Chondrocyte (in vitro differentiated cells): ENCODE results near the gene HSPB2. TPM values are rescaled to one million over a fixed set of nuclear protein-coding genes. Genes with fewer than 3 reads are reported as not detected.
A peak's percentile ranks its signal among the peaks of the same experiment; 100 is the strongest.

Experiments used
- DNase-seq: peaks from one replicate; pipeline ENCODE4 v3.0.0; 2021; ENCODE audit warnings: mixed read lengths, low spot score
- H3K27ac Mint-ChIP-seq: one replicate; pipeline ENCODE4 v1.8.0; 2021; ENCODE audit warnings: mild to moderate bottlenecking, moderate library complexity, mixed read lengths; ENCODE audit not compliant: unreplicated experiment
- H3K27me3 Mint-ChIP-seq: 2 replicates; pipeline ENCODE4 v1.8.0; 2021; ENCODE audit warnings: low read depth, mixed read lengths
- H3K36me3 Mint-ChIP-seq: 2 replicates; pipeline ENCODE4 v1.8.0; 2021; ENCODE audit warnings: low read depth, mixed read lengths
- H3K4me1 Mint-ChIP-seq: 2 replicates; pipeline ENCODE4 v1.8.0; 2021; ENCODE audit warnings: low read depth, mild to moderate bottlenecking, mixed read lengths
- H3K4me3 Mint-ChIP-seq: one replicate; pipeline ENCODE4 v1.8.0; 2021; ENCODE audit warnings: mild to moderate bottlenecking, moderate library complexity, mixed read lengths; ENCODE audit not compliant: unreplicated experiment
- H3K9me3 Mint-ChIP-seq: 2 replicates; pipeline ENCODE4 v1.8.0; 2021; ENCODE audit warnings: low read depth, mixed read lengths
- total RNA-seq: library from RNA; stranded (reverse); gene quantifications from 3 replicates; pipeline ENCODE4 v1.2.1, GENCODE V29; 2021
- TF ChIP-seq, protein P1 (sequence below): fragments of 200-600 bp; sonication (generic); IDR thresholded peaks from 2 replicates; pipeline ENCODE4 v1.5.0; 2021; ENCODE audit warnings: antibody characterized with exemption, mild to moderate bottlenecking, moderate library complexity

Gene HSPB2
- total RNA-seq, 1 donor from 2014 or later: 2.4 TPM

DNA sequence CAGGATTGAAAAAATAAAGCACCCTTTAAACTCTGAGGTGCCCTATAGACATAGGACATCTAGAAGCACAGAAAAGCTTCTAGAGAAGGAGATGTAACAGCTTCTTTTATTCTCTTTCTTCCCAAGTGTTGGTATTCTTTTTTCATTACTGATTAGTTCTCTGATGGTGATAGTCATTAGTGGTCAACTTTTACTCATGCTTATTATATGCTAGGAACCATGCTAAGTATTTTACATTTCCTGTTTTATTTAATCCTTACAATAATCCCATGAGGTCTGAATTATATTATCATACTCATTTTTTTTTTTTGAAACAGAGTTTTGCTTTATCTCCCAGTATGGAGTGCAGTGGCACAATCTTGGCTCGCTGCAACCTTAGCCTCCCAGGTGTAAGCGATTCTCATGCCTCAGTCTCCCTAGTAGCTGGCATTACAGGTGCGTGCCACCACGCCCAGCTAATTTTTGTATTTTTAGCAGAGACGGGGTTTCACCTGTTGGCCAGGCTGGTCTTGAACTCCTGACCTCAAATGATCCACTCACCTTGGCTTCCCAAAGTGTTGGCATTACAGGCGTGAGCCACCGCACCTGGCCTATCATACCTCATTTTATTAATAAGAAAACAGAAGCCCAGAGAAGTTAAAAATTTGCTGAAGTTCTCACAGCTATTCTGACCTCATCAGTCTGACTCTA lies 9.2 kb downstream of the HSPB2 start:
- H3K9me3 Mint-ChIP-seq: no peaks in the 10 kb centered on the region
- peak overlapping the region; percentile 49 for H3K27ac Mint-ChIP-seq
- peaks cover 70% of the 10 kb centered on the region for H3K4me1 Mint-ChIP-seq
- no peak for DNase-seq
- H3K36me3 Mint-ChIP-seq: no peaks in the 10 kb centered on the region
- TF ChIP-seq, protein P1, sequence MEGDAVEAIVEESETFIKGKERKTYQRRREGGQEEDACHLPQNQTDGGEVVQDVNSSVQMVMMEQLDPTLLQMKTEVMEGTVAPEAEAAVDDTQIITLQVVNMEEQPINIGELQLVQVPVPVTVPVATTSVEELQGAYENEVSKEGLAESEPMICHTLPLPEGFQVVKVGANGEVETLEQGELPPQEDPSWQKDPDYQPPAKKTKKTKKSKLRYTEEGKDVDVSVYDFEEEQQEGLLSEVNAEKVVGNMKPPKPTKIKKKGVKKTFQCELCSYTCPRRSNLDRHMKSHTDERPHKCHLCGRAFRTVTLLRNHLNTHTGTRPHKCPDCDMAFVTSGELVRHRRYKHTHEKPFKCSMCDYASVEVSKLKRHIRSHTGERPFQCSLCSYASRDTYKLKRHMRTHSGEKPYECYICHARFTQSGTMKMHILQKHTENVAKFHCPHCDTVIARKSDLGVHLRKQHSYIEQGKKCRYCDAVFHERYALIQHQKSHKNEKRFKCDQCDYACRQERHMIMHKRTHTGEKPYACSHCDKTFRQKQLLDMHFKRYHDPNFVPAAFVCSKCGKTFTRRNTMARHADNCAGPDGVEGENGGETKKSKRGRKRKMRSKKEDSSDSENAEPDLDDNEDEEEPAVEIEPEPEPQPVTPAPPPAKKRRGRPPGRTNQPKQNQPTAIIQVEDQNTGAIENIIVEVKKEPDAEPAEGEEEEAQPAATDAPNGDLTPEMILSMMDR: no peak
- H3K4me3 Mint-ChIP-seq: no peak overlapping the region
- no peaks in the 10 kb centered on the region for H3K27me3 Mint-ChIP-seq

DNA sequence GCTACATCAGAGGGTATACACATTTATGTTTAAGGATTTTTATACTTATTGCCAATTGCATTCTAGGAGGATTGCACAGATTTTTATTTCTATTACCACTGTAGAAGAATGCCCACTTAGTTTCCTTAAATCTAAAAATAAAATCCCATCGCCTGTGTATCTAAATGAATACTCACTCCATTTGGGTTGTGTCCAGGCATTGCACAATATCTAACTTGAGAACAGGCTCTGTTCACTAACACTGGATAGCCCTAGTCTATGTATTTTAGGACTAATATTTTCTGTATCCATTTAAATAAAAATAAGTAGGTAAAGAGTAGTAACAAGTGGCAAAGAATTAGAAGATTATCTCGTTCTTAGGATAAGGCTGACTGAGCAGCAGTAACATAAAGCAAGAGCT lies 10.3 kb downstream of the HSPB2 start:
- DNase-seq: no peak
- no peaks in the 10 kb centered on the region for H3K36me3 Mint-ChIP-seq
- no peaks in the 10 kb centered on the region for H3K27me3 Mint-ChIP-seq
- peaks cover 71% of the 10 kb centered on the region for H3K4me1 Mint-ChIP-seq
- TF ChIP-seq, protein P1: no peak
- peak overlapping the region; percentile 96 for H3K27ac Mint-ChIP-seq
- no peaks in the 10 kb centered on the region for H3K9me3 Mint-ChIP-seq
- H3K4me3 Mint-ChIP-seq: peak overlapping the region; percentile 52

DNA sequence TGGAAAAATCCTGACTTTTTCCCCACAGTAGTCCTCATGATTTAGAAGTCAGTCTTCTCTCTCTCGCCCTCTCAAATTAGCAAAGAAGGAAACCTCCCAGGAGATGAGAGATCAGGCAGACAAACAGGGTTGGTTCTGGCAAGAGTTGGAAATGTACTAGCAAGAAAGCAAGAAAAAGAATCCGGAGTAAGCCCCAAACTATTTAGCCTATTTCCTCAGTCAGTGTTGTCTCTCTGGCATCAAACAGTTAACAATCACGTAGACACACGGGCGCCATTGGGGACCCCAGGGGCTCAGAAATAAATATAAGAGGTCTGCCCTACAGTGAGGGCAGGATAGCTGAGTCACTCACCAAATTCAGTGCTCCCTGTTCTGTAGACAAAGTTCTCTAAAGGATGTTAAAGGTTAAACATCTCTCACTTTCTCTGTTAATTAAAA lies 10.8 kb downstream of the HSPB2 start:
- H3K27me3 Mint-ChIP-seq: no peaks in the 10 kb centered on the region
- peaks cover 65% of the 10 kb centered on the region for H3K4me1 Mint-ChIP-seq
- peak overlapping the region; percentile 96 for H3K27ac Mint-ChIP-seq
- H3K9me3 Mint-ChIP-seq: no peaks in the 10 kb centered on the region
- TF ChIP-seq, protein P1: no peak
- no peaks in the 10 kb centered on the region for H3K36me3 Mint-ChIP-seq
- DNase-seq: no peak
- H3K4me3 Mint-ChIP-seq: peak overlapping the region; percentile 52

DNA sequence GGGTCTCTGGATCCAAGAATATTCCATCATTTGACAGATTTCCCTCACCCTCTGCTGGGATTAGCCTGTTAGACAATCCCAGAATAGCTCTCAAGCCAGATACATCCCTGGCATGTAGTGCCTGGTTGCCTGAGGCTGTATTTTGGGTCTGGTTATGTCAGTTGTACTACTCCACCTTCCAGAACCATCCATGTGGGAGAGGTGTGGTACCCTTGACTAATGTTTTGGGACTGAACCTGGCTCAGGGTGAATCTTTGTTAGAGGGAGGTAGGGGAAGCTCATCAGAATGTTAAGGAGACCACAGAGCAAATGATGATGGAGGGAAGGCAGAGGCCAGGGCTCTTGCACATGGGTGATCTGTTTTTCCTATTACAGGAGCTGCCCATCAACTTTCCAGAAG lies 11.4 kb downstream of the HSPB2 start:
- Mint-ChIP-seq H3K27ac (peak overlapping the region; percentile 96), H3K4me1 (peaks cover 60% of the 10 kb centered on the region), H3K27me3 (no peaks in the 10 kb centered on the region), H3K36me3 (no peaks in the 10 kb centered on the region), H3K9me3 (no peaks in the 10 kb centered on the region), H3K4me3 (no peak overlapping the region)
- no peak for DNase-seq
- TF ChIP-seq, protein P1: no peak

DNA sequence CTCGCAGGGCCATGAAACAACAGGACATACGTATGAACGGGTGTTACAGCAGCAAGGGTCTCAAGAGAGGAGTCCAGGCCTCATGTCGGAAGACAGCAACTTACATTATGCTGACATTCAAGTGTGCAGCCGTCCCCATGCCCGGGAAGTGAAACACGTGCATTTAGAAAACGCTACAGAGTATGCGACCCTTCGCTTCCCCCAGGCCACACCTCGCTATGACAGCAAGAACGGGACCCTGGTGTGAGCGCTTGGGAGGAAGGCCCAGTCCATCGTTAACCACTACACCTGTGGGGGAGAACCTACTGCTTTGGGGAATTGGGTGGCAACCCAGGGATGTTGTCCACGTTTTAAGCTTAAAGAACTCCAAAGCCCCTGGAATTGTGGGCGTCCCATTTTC lies 13.4 kb downstream of the HSPB2 start:
- TF ChIP-seq, protein P1: no peak
- Mint-ChIP-seq H3K36me3 (no peaks in the 10 kb centered on the region), H3K27ac (peak overlapping the region; percentile 95), H3K9me3 (no peaks in the 10 kb centered on the region), H3K4me3 (no peak overlapping the region), H3K27me3 (no peaks in the 10 kb centered on the region), H3K4me1 (peaks cover 55% of the 10 kb centered on the region)
- DNase-seq: no peak
